HG02678 (cell line): ENCODE data around the gene DCAF8.

Experiments
- ATAC-seq: cut with Tn5 transposase; IDR thresholded peaks from one replicate; pipeline ENCODE4 v1.9.1; 2021; ENCODE audit warnings: mild to moderate bottlenecking, moderate library complexity; ENCODE audit not compliant: unreplicated experiment

DCAF8 gene

DNA sequence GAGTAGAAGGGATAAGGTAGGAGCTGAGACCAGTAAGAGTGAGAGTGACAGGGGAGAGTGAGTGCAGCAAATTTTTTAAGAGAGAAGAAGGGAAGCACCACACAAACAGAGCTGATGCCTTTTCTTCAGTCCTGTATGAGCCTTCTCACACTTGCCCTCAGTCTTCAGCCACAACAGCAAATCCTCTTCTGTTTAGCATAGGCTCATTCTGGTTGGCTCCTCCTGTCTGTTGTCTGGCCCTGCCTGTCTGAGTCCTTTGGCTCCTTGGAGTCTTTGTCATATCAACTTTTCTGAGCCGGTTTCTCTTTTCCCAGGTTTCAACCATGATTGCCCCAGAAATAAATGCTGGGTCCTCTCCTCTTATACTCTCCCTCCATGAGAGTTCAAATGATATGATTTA, 84.7 kb downstream of the DCAF8 start:
- ATAC-seq, result no peak

DNA sequence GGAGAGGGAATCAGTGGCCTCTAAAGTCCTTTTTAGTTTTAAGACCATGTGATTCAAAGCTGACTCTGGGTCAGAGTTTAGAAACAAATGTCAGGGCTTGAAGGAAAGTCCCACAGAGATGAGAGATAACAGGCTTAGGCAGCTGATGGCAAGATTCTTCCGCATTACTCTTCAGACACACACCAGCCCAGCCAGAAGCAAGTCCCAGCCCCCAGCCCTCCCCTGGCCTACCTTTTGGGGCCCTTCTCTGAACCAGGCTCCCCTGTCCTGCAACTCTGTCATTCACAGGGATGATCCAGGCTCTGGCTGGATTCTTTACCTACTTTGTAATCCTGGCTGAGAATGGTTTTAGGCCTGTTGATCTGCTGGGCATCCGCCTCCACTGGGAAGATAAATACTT, 85.1 kb downstream of the DCAF8 start:
- ATAC-seq, result no peak

DNA sequence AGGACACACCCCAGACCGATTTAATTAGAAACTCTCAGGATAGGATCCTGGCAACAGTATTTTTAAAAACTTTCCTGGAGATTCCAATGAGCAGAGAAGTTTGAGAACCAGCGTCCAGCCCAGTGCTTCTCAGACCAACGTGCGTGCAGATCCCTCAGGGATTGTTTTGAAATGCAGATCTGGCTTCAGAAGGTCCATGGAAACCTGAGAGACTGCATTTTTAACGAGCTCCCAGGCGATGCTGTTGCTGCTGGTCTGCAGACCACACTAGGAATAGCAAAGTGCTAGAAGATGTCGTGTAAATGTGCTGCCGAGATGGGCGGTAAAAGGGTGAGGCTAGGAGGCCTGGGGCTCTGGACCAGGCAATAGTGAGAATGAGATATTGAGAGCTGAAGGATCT, 90.4 kb downstream of the DCAF8 start:
- no peak for ATAC-seq

DNA sequence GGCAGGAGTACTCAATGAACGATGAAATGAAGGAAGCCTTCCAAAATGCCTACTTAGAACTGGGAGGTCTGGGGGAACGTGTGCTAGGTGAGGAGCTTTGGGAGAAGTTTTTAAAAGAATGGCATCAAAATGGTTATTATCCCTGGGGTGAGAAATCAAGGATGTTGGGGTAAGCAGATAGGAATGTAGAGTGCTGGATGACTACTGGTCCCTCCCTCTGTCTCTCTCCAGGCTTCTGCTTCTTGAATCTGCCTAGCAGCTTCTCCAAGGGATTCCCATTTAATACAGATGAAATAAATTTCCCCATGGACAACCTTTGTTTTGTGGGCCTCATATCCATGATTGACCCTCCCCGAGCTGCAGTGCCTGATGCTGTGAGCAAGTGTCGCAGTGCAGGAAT, 91.0 kb downstream of the DCAF8 start:
- ATAC-seq, result no peak

DNA sequence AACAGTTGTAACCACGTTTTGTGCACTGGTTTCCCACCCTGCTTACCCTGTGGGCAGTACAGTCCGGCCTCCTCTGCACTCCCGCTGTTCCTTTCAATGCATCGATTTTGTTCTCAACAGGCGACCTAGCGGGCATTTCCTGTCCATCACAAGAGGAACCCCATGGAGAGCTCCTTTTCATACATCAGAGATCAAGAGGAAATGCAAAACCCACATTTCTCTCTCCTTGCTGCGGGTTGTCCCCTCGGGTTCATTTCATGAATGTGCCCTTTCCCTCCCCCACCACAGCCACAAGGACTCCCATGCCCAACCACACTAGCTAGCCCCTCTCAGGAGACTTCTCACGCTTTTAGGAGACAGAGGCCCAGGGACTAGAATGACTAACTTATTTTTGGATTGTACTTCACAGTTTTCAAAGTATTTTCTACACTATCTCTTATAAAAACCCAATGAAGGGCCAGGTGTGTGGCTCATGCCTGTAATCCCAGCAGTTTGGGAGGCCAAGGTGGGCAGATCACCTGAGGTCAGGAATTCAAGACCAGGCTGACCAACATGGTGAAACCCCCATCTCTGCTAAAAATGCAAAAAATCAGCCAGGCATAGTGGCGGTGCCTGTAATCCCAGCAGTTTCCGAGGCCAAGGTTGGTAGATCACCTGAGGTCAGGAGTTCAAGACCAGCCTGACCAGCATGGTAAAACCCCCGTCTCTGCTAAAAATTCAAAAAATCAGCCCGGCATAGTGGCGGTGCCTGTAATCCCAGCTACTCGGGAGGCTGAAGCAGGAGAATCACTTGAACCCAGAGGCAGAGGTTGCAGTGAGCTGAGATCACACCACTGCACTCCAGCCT, 92.6 kb downstream of the DCAF8 start:
- peak; percentile 66 for ATAC-seq

DNA sequence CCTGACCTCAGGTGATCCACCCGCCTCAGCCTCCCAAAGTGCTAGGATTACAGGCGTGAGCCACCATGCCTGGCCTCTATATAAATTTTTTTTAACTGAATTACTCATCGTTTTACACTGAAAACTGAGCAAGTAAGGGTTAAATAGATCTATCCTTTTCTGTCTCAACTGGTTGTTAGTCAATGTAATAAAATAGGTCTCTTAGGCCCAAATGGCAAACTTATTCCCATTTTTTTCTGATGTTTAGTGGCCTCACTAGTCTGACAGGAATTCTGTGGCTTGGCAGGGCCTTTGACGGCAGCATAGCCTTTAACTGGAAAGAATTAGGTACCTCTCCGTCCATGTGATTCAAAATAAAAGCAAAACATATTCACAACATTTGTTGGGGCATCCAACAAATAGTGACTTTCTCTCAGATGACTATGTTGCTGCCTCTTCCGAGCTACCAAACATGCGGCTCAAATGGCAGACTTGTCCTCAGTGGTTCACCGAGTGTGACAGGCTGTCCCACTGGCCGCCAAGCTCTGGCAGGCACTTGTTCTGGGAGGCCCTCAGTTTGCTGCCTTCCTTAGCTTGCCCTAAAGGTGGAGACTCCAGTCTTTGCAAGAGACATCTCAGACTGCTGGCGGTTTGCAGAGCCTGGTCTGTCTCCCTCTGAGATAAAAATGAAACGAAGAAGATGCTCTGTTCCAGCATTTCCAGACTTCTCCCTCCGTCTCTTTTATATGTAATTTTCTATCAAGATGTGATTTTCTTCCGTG, 93.6 kb downstream of the DCAF8 start:
- no peak for ATAC-seq

DNA sequence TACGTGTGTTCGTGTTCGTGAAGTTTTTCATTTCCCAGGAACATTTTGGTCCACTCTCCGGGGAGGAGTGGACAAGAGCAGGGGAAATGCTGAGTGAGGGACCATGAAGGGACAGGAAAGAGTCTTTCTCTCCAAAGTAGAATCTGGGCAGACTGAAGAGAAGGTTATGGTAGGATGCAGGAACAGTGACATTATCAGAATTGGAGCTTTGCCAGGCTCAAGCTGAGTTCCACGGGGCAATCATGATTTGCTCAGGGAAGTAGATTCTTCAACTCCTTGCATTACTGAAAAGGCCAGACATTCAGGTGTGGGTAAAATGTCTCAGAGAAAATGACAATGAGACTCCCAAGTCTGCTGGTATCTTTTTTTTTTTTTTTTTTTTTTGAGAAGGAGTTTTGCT, 94.3 kb downstream of the DCAF8 start:
- ATAC-seq, result no peak

DNA sequence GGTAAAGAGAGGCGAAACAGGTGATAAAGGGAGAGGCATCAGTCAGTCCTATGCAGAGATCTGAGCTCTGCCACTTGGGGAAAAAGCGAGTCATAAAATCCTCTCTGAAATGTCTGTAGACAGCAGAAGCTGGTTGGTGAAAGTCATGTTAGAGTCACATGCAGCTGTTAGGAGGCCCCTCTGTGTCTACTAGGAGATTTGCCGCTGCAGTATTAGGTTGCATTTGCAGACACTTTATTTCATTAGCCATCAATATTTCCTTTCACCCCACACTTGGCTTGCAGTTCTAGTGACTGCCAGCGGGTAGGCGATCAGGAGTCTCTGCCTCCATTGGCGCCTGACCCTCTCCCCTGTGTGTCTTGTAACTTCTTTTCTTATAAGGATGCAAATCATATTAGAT, 94.8 kb downstream of the DCAF8 start:
- ATAC-seq, result no peak

DNA sequence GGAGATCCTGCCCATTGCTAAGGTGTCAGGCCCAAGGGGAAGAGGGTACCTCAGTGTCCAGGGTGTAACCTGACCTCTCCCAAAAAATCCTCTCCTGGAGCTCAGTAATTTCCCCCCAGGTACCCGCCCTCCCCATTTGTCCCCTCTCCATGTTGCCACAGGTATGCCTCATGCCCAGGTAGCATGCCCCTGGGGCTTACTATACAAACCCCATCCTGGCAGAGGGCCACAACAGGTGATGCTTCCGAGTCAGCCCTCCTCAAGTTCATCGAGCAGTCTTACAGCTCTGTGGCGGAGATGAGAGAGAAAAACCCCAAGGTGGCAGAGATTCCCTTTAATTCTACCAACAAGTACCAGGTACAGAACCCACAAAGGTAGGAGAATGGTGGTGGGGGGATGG, 95.3 kb downstream of the DCAF8 start:
- ATAC-seq, result no peak

DNA sequence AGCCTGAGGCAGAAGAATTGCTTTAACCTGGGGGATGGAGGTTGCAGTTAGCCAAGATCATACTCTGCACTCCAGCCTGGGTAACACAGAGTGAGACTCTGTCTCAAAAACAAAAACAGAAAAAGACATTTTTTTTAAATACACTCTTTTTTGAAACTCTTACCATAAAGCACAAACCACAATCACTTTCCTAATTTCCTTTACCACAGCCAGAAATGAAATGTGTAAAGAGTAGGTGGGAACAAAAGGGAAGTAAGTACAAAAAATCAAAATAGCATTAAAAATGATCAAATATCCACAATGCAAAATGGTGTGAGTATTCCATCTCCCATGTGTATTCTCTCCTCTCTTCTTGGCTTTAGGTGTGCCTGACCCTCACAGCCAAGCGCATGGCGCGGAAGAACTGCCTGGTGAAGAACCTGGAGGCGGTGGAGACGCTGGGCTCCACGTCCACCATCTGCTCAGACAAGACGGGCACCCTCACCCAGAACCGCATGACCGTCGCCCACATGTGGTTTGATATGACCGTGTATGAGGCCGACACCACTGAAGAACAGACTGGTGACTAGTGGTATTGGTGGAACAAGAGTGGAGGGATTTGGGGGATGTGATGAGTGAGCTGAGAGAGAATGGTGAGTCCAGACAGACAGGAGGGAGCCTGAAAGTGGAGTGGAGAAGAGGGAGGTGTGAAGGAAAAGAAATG, 96.0 kb downstream of the DCAF8 start:
- no peak for ATAC-seq
